Measurements from ENCODE around the gene UBE2I. TPM values are rescaled to one million over a fixed set of nuclear protein-coding genes. Genes with fewer than 3 reads are reported as not detected.

Gene UBE2I
- total RNA-seq, 1 experiment from 2014 or later, result 361 TPM

GRCh38 chr16:1299868-1300203 is 9.6 kb upstream of the UBE2I start:
- ChIA-PET POLR2A (ENCODE audit: low non-redundant PET) (no interaction called here), CTCF (no interaction called here)
- Histone ChIP-seq H3K27me3 (replicated peaks; ENCODE audit: insufficient read depth, low read depth, low read length, poor library complexity) (no peaks in the 10 kb centered on the region), H3K4me1 (ENCODE audit: insufficient read depth, low read length, poor library complexity, severe bottlenecking) (no peaks in the 10 kb centered on the region), H3K27ac (ENCODE audit: low read depth, low read length, poor library complexity, severe bottlenecking) (no peak overlapping the region), H3K4me3 (ENCODE audit: low read depth, low read length, poor library complexity, severe bottlenecking) (no peak overlapping the region), H3K36me3 (ENCODE audit: insufficient read depth, low read length, poor library complexity, severe bottlenecking) (no peaks in the 10 kb centered on the region), H3K9me3 (ENCODE audit: low read depth, low read length, poor library complexity, severe bottlenecking) (no peaks in the 10 kb centered on the region)
- BruUV-seq (replicated peaks), result no TSS peak
- intact Hi-C loops (cut with micrococcal nuclease; ENCODE audit: unreplicated experiment), result no loop called here
- TF ChIP-seq EZH2 (IDR thresholded peaks at IDR 0.05; ENCODE audit: borderline replicate concordance, low read depth, low read length, poor library complexity, severe bottlenecking), result no peak
- no peak for TF ChIP-seq CTCF (conservative IDR thresholded peaks at IDR 0.05; ENCODE audit: low read depth, low read length)
- no peak for DNase-seq (ENCODE audit: low spot score)

GRCh38 chr16:1300664-1301476 is 8.6 kb upstream of the UBE2I start:
- H3K9me3 ChIP-seq (ENCODE audit: low read depth, low read length, poor library complexity, severe bottlenecking), result no peaks in the 10 kb centered on the region
- no peaks in the 10 kb centered on the region for H3K4me1 ChIP-seq (ENCODE audit: insufficient read depth, low read length, poor library complexity, severe bottlenecking)
- H3K27ac ChIP-seq (ENCODE audit: low read depth, low read length, poor library complexity, severe bottlenecking), result no peak overlapping the region
- H3K4me3 ChIP-seq (ENCODE audit: low read depth, low read length, poor library complexity, severe bottlenecking), result peak overlapping the region; percentile 24
- intact Hi-C loops (cut with micrococcal nuclease; ENCODE audit: unreplicated experiment), result no loop called here
- no TSS peak for BruUV-seq (replicated peaks)
- TF ChIP-seq EZH2 (IDR thresholded peaks at IDR 0.05; ENCODE audit: borderline replicate concordance, low read depth, low read length, poor library complexity, severe bottlenecking) (no peak), CTCF (conservative IDR thresholded peaks at IDR 0.05; ENCODE audit: low read depth, low read length) (peak; percentile 93)
- no peaks in the 10 kb centered on the region for H3K27me3 ChIP-seq (replicated peaks; ENCODE audit: insufficient read depth, low read depth, low read length, poor library complexity)
- ChIA-PET POLR2A (ENCODE audit: low non-redundant PET) (no interaction called here), CTCF (interaction anchor here (0.7 kb wide), 1 partner anchor 26 kb away, joined by 3 read pairs; no protein-coding TSS in a partner anchor)
- H3K36me3 ChIP-seq (ENCODE audit: insufficient read depth, low read length, poor library complexity, severe bottlenecking), result no peaks in the 10 kb centered on the region
- peak; percentile 73 for DNase-seq (ENCODE audit: low spot score)

GRCh38 chr16:1301562-1301961 is 7.9 kb upstream of the UBE2I start:
- intact Hi-C loops (cut with micrococcal nuclease; ENCODE audit: unreplicated experiment), result no loop called here
- POLR2A ChIA-PET (ENCODE audit: low non-redundant PET), result no interaction called here

More at GRCh38 chr16:1301562-1301961, 7.9 kb upstream of the UBE2I start:
- H3K4me3 ChIP-seq (ENCODE audit: low read depth, low read length, poor library complexity, severe bottlenecking), result no peak overlapping the region
- H3K27ac ChIP-seq (ENCODE audit: low read depth, low read length, poor library complexity, severe bottlenecking), result no peak overlapping the region
- no peaks in the 10 kb centered on the region for H3K36me3 ChIP-seq (ENCODE audit: insufficient read depth, low read length, poor library complexity, severe bottlenecking)
- H3K9me3 ChIP-seq (ENCODE audit: low read depth, low read length, poor library complexity, severe bottlenecking), result no peaks in the 10 kb centered on the region
- TF ChIP-seq CTCF (conservative IDR thresholded peaks at IDR 0.05; ENCODE audit: low read depth, low read length) (no peak), EZH2 (IDR thresholded peaks at IDR 0.05; ENCODE audit: borderline replicate concordance, low read depth, low read length, poor library complexity, severe bottlenecking) (no peak)
- H3K4me1 ChIP-seq (ENCODE audit: insufficient read depth, low read length, poor library complexity, severe bottlenecking), result no peaks in the 10 kb centered on the region
- DNase-seq (ENCODE audit: low spot score), result no peak
- CTCF ChIA-PET, result no interaction called here
- BruUV-seq (replicated peaks), result no TSS peak
- H3K27me3 ChIP-seq (replicated peaks; ENCODE audit: insufficient read depth, low read depth, low read length, poor library complexity), result no peaks in the 10 kb centered on the region

Measured in A673 (cell line).